ENCODE measurements around the gene ETV1.

DNA sequence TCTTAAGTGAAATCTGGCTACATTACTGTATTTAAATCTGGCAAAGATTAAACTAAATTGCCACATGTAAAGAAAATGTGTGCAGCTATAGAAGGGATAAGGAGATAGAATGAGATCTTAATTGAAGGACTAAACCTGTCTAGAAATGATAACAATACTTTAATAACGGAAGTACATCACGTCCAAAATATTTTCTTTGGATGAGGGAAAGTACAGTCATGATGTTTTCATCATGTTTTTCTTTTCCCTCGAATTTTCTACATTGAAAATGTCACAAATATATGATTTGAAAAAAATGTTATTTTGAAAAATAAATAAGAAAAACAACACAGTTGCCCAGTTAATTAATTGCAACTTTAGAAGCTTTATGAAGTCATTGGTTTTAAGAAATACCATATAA lies 143.9 kb downstream of the ETV1 start:
- no peak for TF ChIP-seq CTCF (IDR thresholded peaks at IDR 0.05; ENCODE audit: low read depth, low read length, missing input control)
- TF ChIP-seq, protein P1, sequence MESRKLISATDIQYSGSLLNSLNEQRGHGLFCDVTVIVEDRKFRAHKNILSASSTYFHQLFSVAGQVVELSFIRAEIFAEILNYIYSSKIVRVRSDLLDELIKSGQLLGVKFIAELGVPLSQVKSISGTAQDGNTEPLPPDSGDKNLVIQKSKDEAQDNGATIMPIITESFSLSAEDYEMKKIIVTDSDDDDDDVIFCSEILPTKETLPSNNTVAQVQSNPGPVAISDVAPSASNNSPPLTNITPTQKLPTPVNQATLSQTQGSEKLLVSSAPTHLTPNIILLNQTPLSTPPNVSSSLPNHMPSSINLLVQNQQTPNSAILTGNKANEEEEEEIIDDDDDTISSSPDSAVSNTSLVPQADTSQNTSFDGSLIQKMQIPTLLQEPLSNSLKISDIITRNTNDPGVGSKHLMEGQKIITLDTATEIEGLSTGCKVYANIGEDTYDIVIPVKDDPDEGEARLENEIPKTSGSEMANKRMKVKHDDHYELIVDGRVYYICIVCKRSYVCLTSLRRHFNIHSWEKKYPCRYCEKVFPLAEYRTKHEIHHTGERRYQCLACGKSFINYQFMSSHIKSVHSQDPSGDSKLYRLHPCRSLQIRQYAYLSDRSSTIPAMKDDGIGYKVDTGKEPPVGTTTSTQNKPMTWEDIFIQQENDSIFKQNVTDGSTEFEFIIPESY (IDR thresholded peaks at IDR 0.05), result no peak
- TF ChIP-seq YY1 (IDR thresholded peaks at IDR 0.05), result no peak
- no peak for TF ChIP-seq EGR1 (IDR thresholded peaks at IDR 0.05; ENCODE audit: low read depth in 2 of 2)
- TF ChIP-seq HNF4G (IDR thresholded peaks at IDR 0.05), result no peak
- TF ChIP-seq TAF1 (conservative IDR thresholded peaks at IDR 0.05), result no peak
- no peak for TF ChIP-seq REST (IDR thresholded peaks at IDR 0.05)

Data from liver (tissue), 3 donors.